Stimulated activated CD4-positive, alpha-beta T cell treated with anti-CD3 and anti-CD28 coated beads, Interleukin-15, amount 100 ng/mL, for 48 hours (primary cell): ENCODE data around the gene GFOD1.

Experiments used
- DNase-seq, 2 donors: peaks; one replicate each; pipeline ENCODE4 v3.0.0-alpha.2; 2020; ENCODE audit warnings: low read depth in 2 of 2

The GFOD1 gene

DNA sequence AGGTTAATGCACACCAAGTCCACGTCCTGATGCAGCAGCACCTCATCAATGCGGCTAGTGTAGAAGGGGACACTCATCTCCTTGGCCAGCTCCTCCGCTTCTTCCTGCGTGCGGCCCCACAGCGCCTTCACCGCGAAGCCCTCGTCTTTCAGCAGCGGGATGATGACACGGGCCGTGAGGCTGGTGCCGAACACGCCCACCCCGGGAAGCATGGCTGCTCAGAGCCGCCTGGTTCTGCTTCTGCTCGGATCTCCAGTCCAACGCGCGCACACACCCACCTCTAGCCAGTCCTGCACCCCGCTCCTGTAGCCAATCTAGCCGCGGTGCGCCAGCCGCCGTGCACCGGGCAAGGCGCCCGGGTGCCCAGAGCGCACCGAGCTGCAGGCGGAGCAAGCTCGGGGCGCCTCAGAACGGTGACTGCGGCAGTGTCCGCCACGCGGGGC lies 700 bp downstream of the GFOD1 start:
- DNase-seq, result peak; percentile 46 to 54

DNA sequence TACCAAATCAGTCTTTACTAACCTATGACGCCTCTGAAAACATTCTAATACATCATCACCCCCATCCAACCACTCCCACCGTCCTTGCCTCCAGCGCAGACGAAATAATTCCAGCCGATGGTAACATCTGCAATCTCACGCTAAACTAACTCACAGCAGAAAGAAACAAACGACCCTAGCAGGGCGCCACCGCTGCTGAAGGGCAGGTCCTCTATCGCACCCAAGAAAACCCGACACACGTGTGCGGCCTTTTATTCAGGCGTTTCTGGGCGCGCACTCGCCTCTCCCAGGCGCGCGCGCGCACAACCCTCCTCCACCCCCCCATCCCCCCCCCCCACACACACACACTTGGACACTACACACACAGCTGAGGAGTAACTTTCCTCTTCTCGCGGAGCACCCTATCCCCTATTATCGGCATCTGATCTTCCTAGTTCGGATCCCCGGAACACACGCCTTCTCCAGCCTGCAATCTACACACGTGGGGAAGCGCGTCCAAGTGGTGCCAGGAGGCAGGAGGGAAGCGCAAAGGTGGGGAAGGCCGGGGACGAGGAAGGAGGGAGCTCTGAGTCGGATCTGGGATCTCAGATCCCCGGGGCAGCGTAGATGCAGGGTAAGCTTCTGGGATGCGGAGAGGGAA lies 1.4 kb downstream of the GFOD1 start:
- DNase-seq, result peak in 1 of 2 donors; percentile 25

DNA sequence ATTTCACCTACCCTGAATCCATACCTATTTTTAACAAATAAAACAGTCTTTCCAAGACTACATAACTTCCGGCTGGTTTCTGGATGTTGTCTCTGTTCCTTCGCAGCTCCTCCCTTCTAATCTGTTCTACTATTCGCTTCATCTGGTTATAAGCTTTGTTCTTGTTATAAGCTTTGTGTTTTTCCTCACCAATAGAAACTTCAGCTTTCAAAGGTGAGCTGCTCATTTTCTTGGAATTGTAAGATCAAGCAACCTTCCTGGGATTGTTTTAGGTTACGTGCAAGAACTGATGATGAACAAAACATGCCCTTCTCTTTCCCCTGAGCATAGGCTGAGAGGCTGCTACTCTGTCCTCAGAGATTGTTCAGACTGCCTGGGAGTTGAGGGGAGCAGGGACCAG lies 2.1 kb downstream of the GFOD1 start:
- DNase-seq, result no peak

DNA sequence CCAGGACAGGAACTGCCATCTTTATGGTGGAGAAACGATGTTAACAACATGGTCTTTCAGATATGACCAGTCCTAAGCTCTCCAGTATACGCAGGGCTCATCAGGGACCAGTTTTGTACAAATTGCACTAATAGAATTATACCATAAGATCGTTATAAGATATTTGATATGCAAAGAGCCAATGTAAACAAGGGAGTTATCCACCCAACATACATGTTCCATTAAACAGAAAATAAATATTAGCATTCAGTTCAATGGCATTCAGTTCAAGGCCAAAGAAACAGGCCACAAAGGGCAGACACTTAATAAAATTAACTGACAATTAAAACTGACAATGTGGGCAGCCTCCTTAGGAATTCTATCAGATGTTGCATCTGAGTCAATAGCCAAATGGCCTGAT lies 2.6 kb downstream of the GFOD1 start:
- no peak for DNase-seq

DNA sequence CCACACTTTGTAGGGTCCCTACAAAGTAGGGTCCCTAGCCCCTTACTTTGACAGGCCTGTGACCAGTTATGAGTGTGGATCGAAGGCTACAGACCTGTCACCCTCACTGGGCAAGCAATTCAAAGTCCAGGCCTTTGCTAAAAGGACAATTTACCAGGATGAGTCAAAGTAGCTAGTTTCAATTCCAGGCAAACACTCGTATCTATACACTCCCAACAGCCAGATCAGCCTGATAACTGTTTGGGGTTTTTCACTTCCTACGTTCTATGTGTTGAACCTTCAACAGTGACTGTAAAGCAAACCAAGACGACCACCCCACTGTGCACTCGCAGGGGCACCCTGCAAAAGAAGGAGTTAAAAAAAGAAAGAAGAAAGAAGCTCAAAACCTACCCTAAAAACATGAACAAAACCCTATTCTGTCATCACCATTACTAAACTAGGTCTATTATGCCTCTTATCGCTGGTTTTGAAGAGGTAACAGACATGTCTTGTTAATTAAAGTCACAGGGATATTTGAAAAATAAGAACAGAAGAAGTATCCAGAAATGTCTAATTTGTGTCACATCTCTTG lies 3.2 kb downstream of the GFOD1 start:
- DNase-seq, result no peak

DNA sequence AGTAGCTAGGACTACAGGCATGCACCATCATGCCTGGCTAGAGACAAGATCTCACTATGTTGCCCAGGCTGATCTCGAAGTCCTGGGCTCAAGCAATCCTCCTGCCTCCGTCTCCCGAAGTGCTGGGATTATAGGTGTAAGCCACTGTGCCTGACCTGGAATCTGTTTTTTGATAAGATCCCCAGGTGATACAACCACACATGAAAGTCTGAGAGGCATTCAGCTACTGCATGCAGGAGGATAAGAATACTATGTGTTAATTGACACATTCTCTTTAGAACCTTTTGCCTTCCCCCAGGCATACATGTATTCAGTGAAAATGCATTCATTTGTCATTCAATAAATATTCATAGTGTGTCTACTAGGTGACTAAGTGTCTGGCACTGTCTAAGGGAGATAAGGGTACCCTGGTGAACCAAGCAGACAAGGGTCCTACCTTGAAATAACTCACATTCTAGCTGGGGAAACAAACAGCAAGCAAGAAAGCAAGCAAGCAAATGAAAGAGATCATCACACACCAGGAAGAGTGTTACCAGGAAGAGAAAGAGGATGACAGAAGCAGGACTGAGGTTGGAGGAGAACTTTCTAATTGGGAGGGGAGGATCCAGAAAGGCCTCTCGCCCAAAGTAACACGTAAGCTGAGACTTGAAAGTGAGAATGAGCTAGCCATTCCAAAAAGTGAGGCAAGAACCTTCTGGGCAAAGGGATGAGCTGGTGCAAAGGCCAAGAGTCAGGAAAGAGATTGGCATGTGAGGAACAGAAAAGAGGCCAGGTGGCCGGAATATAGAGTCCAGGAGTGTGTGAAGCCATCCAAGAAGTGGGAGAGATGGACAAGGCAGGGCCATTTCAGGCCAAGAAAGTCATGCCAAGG lies 6.5 kb downstream of the GFOD1 start:
- no peak for DNase-seq

DNA sequence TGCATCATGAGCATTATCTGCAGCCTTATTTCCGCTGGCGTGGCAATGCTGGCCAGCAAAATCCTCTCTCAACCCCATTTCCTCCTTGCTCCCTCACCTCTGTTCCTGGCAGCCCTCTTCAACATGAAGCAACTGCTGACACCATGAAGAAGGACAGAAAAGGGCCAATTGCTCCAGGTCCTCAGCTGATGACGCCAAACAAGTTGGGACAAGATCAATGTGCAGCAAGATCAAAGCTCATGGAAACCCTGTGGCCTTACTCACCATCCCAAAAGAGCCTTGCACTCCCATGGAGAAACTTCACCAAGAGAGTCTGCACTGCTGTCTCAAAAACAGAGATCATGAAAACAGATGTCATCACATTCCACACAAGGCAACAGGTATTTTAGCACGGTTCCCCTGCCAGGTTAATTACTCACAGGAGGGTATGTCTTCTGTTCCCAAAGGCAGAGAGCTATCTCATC lies 7.4 kb downstream of the GFOD1 start:
- no peak for DNase-seq

DNA sequence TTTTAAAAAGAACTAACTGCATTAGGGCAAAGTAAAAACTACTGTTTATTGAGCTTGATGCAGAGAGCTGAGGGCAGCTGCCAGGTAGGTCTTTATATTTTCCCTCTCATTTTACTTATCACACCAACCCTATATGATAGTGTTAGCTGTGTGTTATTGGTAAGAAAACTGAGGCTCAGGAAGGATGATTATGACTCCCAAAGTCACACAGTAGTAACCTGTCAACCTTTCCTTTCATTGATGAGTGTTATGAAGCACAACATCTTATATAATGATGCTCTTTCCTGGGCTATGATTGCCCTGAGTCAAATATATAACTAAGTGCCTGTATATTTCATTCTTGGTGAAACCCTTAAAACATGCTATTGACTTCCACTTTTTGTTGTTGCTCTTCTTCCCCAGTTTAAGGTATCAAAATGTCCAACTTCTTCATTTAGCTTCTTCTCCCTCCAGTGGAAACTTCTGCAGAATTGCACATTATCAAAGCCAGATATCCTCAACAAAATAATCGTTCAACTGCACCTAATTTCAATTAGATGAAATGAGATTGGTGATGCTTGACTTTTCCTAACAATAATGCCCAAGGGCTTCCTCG lies 8.1 kb downstream of the GFOD1 start:
- no peak for DNase-seq

DNA sequence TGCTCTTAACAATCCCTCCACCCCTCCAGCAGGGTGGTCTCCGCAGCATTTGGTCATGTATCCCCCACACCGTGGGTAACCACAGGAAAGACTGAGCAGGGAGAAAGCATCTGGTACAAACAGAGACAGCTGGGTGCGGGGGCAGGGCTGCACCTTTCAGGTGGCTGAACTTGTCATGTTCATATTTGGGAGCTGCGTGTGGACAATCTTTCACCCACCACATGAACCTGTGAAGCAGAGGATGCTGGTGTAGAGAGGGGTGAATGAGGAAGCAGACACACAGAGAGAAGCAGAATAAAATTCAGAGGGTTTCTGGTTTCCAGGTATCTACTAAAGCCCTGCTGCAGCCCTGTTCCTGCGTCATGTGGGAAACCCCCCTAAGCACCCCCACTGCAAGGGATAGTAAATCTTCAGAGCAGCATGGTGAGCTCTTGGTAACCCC lies 8.9 kb downstream of the GFOD1 start:
- no peak for DNase-seq

DNA sequence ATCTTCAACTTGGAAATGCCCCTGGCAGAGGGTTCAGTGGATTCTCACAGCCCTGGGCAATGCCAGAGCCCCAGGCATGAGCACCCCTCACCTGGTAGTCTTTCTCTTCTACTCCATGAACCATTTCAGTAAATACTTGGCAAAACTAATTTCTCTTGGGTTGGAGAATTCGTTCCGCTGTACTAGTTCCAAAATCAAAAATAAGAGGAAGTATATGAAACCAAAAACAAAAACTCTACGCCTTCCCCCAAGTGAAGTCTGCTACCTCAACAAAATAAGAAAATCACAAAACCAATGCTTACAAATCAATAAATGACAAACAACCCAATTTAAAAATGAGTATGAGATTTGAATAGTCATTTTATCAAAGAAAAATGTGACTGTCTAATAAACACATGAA lies 12.6 kb downstream of the GFOD1 start:
- no peak for DNase-seq

DNA sequence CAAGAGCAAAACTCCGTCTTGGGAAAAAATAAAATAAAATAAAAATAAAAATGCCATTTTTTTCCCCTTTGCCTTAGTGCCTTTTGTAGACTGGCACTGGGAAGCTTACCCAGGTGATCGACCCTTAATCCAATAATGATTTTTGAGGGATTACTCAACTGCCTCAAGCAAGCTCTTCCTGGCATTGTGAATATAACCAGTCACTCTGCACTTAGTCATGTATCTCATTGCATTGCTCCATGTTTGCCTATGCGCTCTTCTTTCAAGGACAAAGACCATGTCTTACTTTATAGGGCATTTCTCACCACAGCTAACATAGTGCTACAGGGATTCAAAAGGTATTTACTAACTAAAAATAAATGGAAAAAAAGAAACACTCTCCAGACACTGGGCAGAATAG lies 13.0 kb downstream of the GFOD1 start:
- DNase-seq, result no peak

DNA sequence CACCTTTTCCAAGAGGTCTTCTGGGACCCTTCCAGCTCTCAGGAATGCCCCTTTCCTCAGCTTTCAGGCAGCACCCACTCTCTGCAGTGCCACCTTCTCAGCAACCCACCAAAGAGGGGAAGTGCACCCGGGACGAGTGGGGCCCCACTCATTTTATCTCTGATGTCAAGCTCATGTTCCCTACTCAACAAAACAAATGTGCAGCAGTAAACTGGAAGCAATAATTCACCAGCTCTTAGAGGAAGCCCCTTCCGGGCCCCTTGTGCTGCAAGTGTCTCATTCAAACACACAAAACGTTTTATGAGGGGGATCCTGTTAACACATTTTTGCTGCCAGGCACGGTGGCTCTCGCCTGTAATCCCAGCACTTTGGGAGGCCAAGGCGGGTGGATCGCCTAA lies 13.6 kb downstream of the GFOD1 start:
- no peak for DNase-seq

DNA sequence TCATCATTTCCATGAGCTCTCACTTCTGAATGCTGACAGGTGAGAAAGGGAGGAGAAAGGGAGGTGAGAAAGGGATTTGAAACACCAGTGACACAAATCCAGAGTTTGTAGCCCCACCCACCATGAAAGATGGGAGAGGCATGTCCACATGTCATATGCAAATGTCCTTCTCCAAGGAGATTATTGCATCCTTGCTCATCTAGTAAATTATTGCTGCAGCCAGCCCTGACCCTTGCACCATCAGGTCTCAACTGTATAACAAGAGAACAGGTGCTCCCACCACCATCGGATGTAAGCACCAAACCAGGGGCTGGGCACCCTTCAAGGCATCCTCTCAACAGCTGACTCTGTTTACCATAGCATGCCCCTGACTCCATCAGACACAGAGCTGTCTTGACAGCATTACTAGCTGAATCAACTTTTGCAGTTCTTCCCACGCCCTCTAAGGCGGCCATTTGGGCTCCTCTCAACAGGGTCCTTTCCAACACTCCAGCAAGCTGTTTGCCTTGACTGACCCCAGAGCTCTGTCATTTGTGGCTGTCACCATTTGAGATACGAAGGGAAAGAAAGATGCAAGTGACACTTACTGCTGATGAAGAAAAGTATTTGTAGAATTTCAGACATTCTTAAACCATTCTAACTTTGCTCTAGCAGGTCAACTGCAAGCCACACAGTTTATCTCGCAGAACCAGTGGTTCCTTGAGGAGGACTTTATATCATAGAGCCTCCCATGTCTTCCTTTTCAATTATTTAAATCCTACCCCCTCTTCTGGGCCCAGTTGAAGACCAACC lies 14.2 kb downstream of the GFOD1 start:
- DNase-seq, result no peak

DNA sequence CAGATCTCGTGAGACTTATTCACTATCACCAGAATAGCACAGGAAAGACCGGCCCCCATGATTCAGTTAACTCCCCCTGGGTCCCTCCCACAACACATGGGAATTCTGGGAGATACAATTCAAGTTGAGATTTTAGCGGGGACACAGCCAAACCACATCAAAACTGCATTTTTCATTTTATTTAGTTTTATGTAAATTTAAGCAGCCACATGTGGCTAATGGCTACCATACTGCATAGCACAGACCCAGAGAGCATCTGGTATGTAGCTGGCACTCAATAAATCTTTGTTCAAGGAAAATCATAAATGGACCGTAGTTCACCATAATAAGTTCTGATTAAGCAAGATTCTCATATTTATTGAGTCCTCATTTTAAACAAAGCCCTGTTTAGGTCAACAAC lies 15.3 kb downstream of the GFOD1 start:
- no peak for DNase-seq

DNA sequence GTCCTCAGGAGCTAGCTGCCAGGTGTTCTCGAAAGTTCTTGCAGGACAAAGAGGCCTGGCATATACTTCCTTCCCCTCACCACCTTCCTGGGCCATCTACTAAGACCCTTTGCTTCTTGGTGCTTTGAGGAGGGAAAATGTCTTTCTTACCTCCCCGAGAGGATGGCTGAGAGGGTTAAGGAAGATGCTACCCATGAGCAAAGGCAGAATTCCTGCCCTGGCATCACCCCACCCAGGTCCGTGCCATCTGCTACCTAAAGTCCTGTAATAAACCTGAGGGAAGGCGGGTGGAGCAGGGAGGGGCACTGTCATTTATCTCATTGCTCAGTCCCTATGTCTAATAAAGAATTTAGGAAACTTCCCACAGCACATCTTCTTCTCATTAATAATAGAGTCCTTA lies 16.2 kb downstream of the GFOD1 start:
- no peak for DNase-seq

DNA sequence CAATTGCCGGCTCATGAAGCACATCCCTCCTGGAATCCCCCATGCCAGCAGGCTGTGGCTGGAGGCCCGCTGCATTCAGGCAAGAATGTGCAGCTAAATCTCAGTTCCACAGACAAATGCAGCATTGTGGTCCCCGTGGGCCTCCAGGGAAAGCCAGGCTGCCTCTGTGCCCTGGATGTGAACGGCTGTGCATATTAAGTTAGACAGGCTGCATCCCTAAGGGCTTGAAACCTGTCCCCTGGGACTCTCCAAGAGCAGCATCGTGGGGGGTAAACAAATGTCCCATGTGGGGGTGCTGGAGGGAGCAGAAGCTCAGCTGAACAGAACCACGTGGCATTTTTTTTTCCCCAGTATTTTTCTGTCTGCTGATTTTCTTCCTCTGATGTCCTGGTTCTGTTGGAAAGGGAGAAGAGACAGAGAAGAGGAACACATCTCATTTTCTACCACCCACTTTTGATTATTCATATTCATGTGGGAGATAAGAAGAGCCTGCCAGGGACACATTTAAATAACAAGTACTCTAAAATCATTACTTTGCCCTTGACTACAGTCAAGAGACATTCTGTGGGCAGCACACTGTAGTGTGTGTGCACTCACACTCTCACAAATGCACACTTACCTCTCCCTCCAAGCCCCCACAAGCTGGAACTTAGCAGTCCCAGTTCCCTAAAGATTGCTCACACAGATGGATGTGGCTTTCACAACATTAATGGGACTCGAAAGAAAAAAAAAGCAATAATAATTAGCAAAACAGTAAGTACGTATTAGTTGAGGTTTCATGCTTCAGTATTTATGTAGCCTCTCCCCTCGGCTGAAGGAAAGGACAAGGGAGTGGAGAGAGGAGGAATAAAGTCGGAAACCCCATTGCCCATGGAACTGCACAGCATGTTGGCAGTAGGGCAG lies 16.9 kb downstream of the GFOD1 start:
- no peak for DNase-seq

DNA sequence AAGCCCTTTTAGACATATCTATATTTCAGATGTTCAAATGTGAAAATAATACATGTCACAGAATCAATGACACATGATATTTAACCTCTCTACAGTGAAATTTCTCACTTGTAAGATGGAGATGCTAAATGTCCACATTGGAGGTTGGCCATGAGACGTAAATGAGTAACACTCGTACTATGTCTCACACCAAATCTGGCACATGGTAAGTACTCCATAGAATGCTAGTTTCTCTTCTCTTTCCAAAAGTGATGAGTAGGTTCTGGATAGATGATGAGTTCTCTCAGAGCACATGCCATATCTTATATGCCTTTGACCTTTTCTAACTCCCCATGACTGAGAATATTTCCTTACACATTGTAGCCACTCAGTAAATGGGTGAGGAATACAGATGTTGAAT lies 17.7 kb downstream of the GFOD1 start:
- no peak for DNase-seq

DNA sequence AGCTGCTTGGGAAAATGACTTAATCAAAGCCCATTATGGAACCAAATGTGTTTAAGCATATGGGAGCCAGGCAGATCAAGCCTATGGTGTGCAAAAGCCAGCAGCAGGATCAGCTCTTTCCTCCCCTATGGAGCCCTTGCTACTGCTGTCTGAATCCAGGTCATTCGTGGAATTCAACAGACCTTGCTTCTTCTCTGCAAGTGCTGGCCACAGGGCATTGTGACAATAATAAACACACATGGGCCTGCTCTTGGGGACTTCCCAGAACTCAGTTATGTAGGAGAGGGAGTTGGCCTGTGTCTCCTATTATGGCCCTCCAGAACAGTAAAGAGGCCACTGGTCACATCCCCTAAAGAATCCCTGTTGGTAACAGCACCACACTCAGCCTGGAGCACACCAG lies 18.6 kb downstream of the GFOD1 start:
- no peak for DNase-seq

DNA sequence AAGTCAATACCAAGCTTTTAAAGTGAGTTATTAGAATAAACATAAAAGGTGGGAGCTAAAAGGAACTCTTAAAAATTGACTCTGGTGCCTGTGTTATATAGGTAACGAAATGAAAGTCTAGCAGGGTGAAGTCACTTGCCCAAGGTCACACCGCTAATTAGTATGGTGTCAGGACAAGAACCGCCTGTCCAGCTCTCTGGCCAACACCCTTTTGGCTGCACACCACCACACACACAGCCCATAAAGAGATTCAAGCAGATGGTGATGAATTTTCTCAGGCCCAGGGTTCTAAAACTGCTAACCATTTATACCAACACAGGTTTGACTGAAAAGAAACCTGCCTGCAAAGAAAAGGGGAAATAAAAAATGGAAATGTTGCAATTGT lies 20.2 kb downstream of the GFOD1 start:
- no peak for DNase-seq
